GM15510 (cell line): ENCODE measurements around the gene COL6A1.

Experiments
- POLR2A ChIP-seq: IDR thresholded peaks from 3 replicates; pipeline ENCODE4 v1.6.1; 2011; ENCODE audit warnings: borderline replicate concordance; ENCODE audit not compliant: insufficient read length; ENCODE audit errors: extremely low read depth

Gene COL6A1

GRCh38 chr21:46009951-46010705, 28.6 kb downstream of the COL6A1 start:
- no peak for TF ChIP-seq POLR2A

- TF ChIP-seq POLR2A, result no peak
Measured at GRCh38 chr21:46011267-46011967, 29.8 kb downstream of the COL6A1 start.

GRCh38 chr21:46012154-46012553, 30.6 kb downstream of the COL6A1 start:
- TF ChIP-seq POLR2A, result no peak

- no peak for TF ChIP-seq POLR2A
Measured at GRCh38 chr21:46014828-46015227, 33.3 kb downstream of the COL6A1 start.

GRCh38 chr21:46017148-46017547, 35.6 kb downstream of the COL6A1 start:
- TF ChIP-seq POLR2A, result no peak

- no peak for TF ChIP-seq POLR2A
Measured at GRCh38 chr21:46017695-46018094, 36.1 kb downstream of the COL6A1 start.

- TF ChIP-seq POLR2A, result no peak
Measured at GRCh38 chr21:46018615-46019014, 37.0 kb downstream of the COL6A1 start.

GRCh38 chr21:46020581-46020980, 39.0 kb downstream of the COL6A1 start:
- no peak for TF ChIP-seq POLR2A

GRCh38 chr21:46021398-46021797, 39.8 kb downstream of the COL6A1 start:
- TF ChIP-seq POLR2A, result no peak

- TF ChIP-seq POLR2A, result no peak
Measured at GRCh38 chr21:46021978-46022544, 40.5 kb downstream of the COL6A1 start.

- TF ChIP-seq POLR2A, result no peak
Measured at GRCh38 chr21:46022551-46023525, 41.3 kb downstream of the COL6A1 start.

- no peak for TF ChIP-seq POLR2A
Measured at GRCh38 chr21:46023555-46023954, 42.0 kb downstream of the COL6A1 start.

- no peak for TF ChIP-seq POLR2A
Measured at GRCh38 chr21:46024141-46024540, 42.6 kb downstream of the COL6A1 start.

- TF ChIP-seq POLR2A, result no peak
Measured at GRCh38 chr21:46025113-46025770, 43.7 kb downstream of the COL6A1 start.
